Caco-2 (cell line): ENCODE data around the gene CYP2S1. TPM values are rescaled to one million over a fixed set of nuclear protein-coding genes. Genes with fewer than 3 reads are reported as not detected.

Source experiments
- BruUV-seq: library from RNA; stranded (reverse); fragments of 400-500 nt; replicated peaks from 2 replicates; lab custom pipeline; 2021; lab: Mats Ljungman, UMichigan
- CTCF ChIA-PET: fragments of 300-600 bp; sonication (Branson Sonifier 250); formaldehyde crosslinking; loops from one replicate; lab custom pipeline; 2022; ENCODE audit warnings: antibody characterized with exemption; lab: Charles Lee
- POLR2A ChIA-PET: fragments of 300-600 bp; sonication (Branson Sonifier 250); formaldehyde crosslinking; loops from one replicate; lab custom pipeline; 2022; ENCODE audit warnings: antibody characterized with exemption; lab: Charles Lee
- DNase-seq, 2 experiments: peaks; one replicate each; pipeline versions ENCODE4 v3.0.0 to v3.0.0-alpha.2; 2020 to 2022
- H3K27me3 ChIP-seq: replicated peaks from 2 replicates; pipeline ENCODE4 v1.6.0; 2011; ENCODE audit warnings: low read length; ENCODE audit not compliant: control insufficient read depth, insufficient read depth
- H3K36me3 ChIP-seq: 2 replicates; pipeline ENCODE4 v1.5.1; 2011; ENCODE audit warnings: low read length; ENCODE audit not compliant: control insufficient read depth, insufficient read depth
- H3K4me1 ChIP-seq: fragments of 250-450 bp; sonication (Bioruptor Pico); 2 replicates; pipeline ENCODE4 v1.5.1; 2020; ENCODE audit warnings: mild to moderate bottlenecking
- H3K4me3 ChIP-seq: 2 replicates; pipeline ENCODE4 v1.5.1; 2011; ENCODE audit warnings: low read depth, mild to moderate bottlenecking, control low read depth, low read length
- H3K9me3 ChIP-seq: fragments of 250-450 bp; sonication (Bioruptor Pico); 2 replicates; pipeline ENCODE4 v1.5.1; 2020; ENCODE audit warnings: mild to moderate bottlenecking, moderate library complexity
- H3K27ac Mint-ChIP-seq: one replicate; pipeline ENCODE4 v1.8.0; 2022; ENCODE audit warnings: mixed read lengths; ENCODE audit not compliant: unreplicated experiment
- H3K27me3 Mint-ChIP-seq: one replicate; pipeline ENCODE4 v1.8.0; 2022; ENCODE audit warnings: mixed read lengths; ENCODE audit not compliant: insufficient read depth, unreplicated experiment
- H3K36me3 Mint-ChIP-seq: one replicate; pipeline ENCODE4 v1.8.0; 2022; ENCODE audit warnings: mild to moderate bottlenecking, mixed read lengths; ENCODE audit not compliant: insufficient read depth, unreplicated experiment
- H3K4me1 Mint-ChIP-seq: one replicate; pipeline ENCODE4 v1.8.0; 2022; ENCODE audit warnings: low read depth, mixed read lengths; ENCODE audit not compliant: unreplicated experiment
- H3K4me3 Mint-ChIP-seq: one replicate; pipeline ENCODE4 v1.8.0; 2022; ENCODE audit warnings: mild to moderate bottlenecking, moderate library complexity, mixed read lengths; ENCODE audit not compliant: unreplicated experiment
- H3K9me3 Mint-ChIP-seq: one replicate; pipeline ENCODE4 v1.8.0; 2022; ENCODE audit warnings: mixed read lengths; ENCODE audit not compliant: unreplicated experiment
- CTCF ChIP-seq, 2 experiments: fragments of 200-600 bp in 1 of 2; IDR thresholded peaks; 1 replicate in 1 of 2; 2 replicates in 1 of 2; pipeline versions ENCODE4 v1.5.1 to v1.8.0; 2011 to 2022; ENCODE audit warnings: antibody characterized with exemption in 1 of 2, control low read depth in 1 of 2, inconsistent platforms in 1 of 2, low read depth in 1 of 2, low read length in 1 of 2, mild to moderate bottlenecking in 1 of 2, moderate library complexity in 1 of 2; ENCODE audit not compliant: insufficient read depth in 1 of 2, severe bottlenecking in 1 of 2, unreplicated experiment in 1 of 2
- intact Hi-C: fragments of 100-400 bp; cut with micrococcal nuclease; formaldehyde crosslinking; loops from one replicate; pipeline ENCODE4 v1.10.0; 2022; ENCODE audit not compliant: unreplicated experiment
- total RNA-seq: library from RNA; stranded (reverse); gene quantifications from 2 replicates; pipeline ENCODE4 v1.2.3, GENCODE V29; 2022

CYP2S1 gene
- total RNA-seq, 1 experiment from 2014 or later: 56.0 TPM

DNA sequence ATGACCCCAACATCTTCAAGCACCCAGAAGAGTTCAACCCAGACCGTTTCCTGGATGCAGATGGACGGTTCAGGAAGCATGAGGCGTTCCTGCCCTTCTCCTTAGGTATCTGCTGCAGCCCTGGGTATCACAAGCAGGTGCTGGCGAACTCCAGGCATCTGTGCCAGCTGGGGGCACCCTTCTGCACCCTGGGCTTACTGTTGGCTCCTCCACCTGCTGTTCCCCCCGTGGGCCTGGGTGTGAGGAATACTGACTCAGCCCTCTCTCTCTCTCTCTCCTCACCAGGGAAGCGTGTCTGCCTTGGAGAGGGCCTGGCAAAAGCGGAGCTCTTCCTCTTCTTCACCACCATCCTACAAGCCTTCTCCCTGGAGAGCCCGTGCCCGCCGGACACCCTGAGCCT lies 13.0 kb downstream of the CYP2S1 start:
- no peaks in the 10 kb centered on the region for H3K27me3 ChIP-seq
- CTCF ChIA-PET: interaction anchor here (4.5 kb wide), 1 partner anchor 57 kb away, joined by 118 read pairs; the partner anchor contains the start of gene HNRNPUL1
- Mint-ChIP-seq H3K4me1 (peaks cover 6% of the 10 kb centered on the region), H3K27ac (peak overlapping the region; percentile 26), H3K4me3 (no peak overlapping the region), H3K27me3 (no peaks in the 10 kb centered on the region), H3K36me3 (peaks cover 49% of the 10 kb centered on the region), H3K9me3 (no peaks in the 10 kb centered on the region)
- no peaks in the 10 kb centered on the region for H3K4me1 ChIP-seq
- H3K36me3 ChIP-seq: no peaks in the 10 kb centered on the region; the same call in none of the 2 replicates
- BruUV-seq: no TSS peak
- POLR2A ChIA-PET: no interaction called here
- DNase-seq: no peak
- intact Hi-C loops: no loop called here
- no peaks in the 10 kb centered on the region for H3K9me3 ChIP-seq
- no peak for TF ChIP-seq CTCF (IDR thresholded peaks at IDR 0.05; ENCODE audit: insufficient read depth in 1 of 2, low read depth in 1 of 2, low read length in 1 of 2, severe bottlenecking in 1 of 2, unreplicated experiment in 1 of 2)
- no peak overlapping the region for H3K4me3 ChIP-seq

- H3K27ac Mint-ChIP-seq: peak overlapping the region; percentile 26
Observed at GRCh38 chr19:41206456-41206855, 13.4 kb downstream of the CYP2S1 start.

GRCh38 chr19:41206926-41207750 lies 14.1 kb downstream of the CYP2S1 start:
- Mint-ChIP-seq H3K36me3 (peaks cover 43% of the 10 kb centered on the region), H3K4me1 (peaks cover 6% of the 10 kb centered on the region), H3K9me3 (no peaks in the 10 kb centered on the region), H3K27me3 (no peaks in the 10 kb centered on the region), H3K4me3 (no peak overlapping the region), H3K27ac (no peak overlapping the region)
- CTCF ChIA-PET: no interaction called here
- POLR2A ChIA-PET: interaction anchor here (0.7 kb wide), 1 partner anchor 19 kb away, joined by 11 read pairs; no protein-coding TSS in a partner anchor
- DNase-seq: no peak
- Histone ChIP-seq H3K4me1 (no peaks in the 10 kb centered on the region), H3K9me3 (no peaks in the 10 kb centered on the region), H3K27me3 (no peaks in the 10 kb centered on the region), H3K36me3 (no peaks in the 10 kb centered on the region; the same call in none of the 2 replicates), H3K4me3 (no peak overlapping the region)
- TSS peak; percentile 84 for BruUV-seq
- no peak for TF ChIP-seq CTCF (IDR thresholded peaks at IDR 0.05; ENCODE audit: insufficient read depth in 1 of 2, low read depth in 1 of 2, low read length in 1 of 2, severe bottlenecking in 1 of 2, unreplicated experiment in 1 of 2)
- intact Hi-C loops: no loop called here

More at GRCh38 chr19:41206456-41206855, 13.4 kb downstream of the CYP2S1 start:
- no peak overlapping the region for H3K4me3 Mint-ChIP-seq
- no peaks in the 10 kb centered on the region for H3K4me1 ChIP-seq
- DNase-seq: no peak
- H3K27me3 Mint-ChIP-seq: no peaks in the 10 kb centered on the region
- H3K27me3 ChIP-seq: no peaks in the 10 kb centered on the region
- H3K4me3 ChIP-seq: no peak overlapping the region
- no peaks in the 10 kb centered on the region; the same call in none of the 2 replicates for H3K36me3 ChIP-seq
- H3K9me3 Mint-ChIP-seq: no peaks in the 10 kb centered on the region
- CTCF ChIA-PET: no interaction called here
- intact Hi-C loops: no loop called here
- no peaks in the 10 kb centered on the region for H3K9me3 ChIP-seq
- POLR2A ChIA-PET: no interaction called here
- no TSS peak for BruUV-seq
- peaks cover 6% of the 10 kb centered on the region for H3K4me1 Mint-ChIP-seq
- H3K36me3 Mint-ChIP-seq: peaks cover 45% of the 10 kb centered on the region
- TF ChIP-seq CTCF (IDR thresholded peaks at IDR 0.05; ENCODE audit: insufficient read depth in 1 of 2, low read depth in 1 of 2, low read length in 1 of 2, severe bottlenecking in 1 of 2, unreplicated experiment in 1 of 2): no peak
